ENCODE results near the gene ADAMTS17. TPM values are rescaled to one million over a fixed set of nuclear protein-coding genes. Genes with fewer than 3 reads are reported as not detected.

The ADAMTS17 gene
- total RNA-seq, 2 experiments from 2014 or later = 5.6 to 7.3 TPM

- peaks cover 3% of the 10 kb centered on the region for H3K27me3 Mint-ChIP-seq
- POLR2A ChIA-PET = interaction anchor here (1.0 to 4.1 kb wide), 4 partner anchors 7 to 411 kb away, joined by 4 to 22 read pairs (median 12); partner anchors contain the start of genes ASB7 and LINS1
- ATAC-seq (ENCODE audit: low read depth) (no peak), DNase-seq (no peak)
- H3K4me1 Mint-ChIP-seq = peaks cover 50% of the 10 kb centered on the region
- H3K36me3 Mint-ChIP-seq = no peaks in the 10 kb centered on the region
- H3K27ac Mint-ChIP-seq = no peak overlapping the region
- no peaks in the 10 kb centered on the region for H3K9me3 Mint-ChIP-seq
- peak overlapping the region; percentile 83 for H3K4me3 Mint-ChIP-seq
These were observed 4.4 kb downstream of the ADAMTS17 start for GRCh38 chr15:100337096-100338044.

- Mint-ChIP-seq H3K27ac (peak overlapping the region; percentile 67), H3K4me3 (no peak overlapping the region), H3K36me3 (peaks cover 1% of the 10 kb centered on the region), H3K9me3 (no peaks in the 10 kb centered on the region), H3K4me1 (peaks cover 59% of the 10 kb centered on the region), H3K27me3 (peaks cover 3% of the 10 kb centered on the region)
- POLR2A ChIA-PET = interaction anchor here (4.1 kb wide), 1 partner anchor 408 kb away, joined by 20 read pairs; no protein-coding TSS in a partner anchor
- ATAC-seq (ENCODE audit: low read depth) (no peak), DNase-seq (no peak)
These were observed 5.7 kb downstream of the ADAMTS17 start for GRCh38 chr15:100336061-100336460.

GRCh38 chr15:100335335-100335999 is 6.3 kb downstream of the ADAMTS17 start:
- peaks cover 65% of the 10 kb centered on the region for H3K4me1 Mint-ChIP-seq
- POLR2A ChIA-PET = no interaction called here

GRCh38 chr15:100334905-100335304 is 6.9 kb downstream of the ADAMTS17 start:
- peak overlapping the region; percentile 67 for H3K27ac Mint-ChIP-seq
- H3K4me1 Mint-ChIP-seq = peaks cover 68% of the 10 kb centered on the region
- ATAC-seq (ENCODE audit: low read depth) (no peak), DNase-seq (no peak)
- no peaks in the 10 kb centered on the region for H3K9me3 Mint-ChIP-seq
- POLR2A ChIA-PET = no interaction called here
- H3K4me3 Mint-ChIP-seq = peak overlapping the region; percentile 42
- peaks cover 1% of the 10 kb centered on the region for H3K36me3 Mint-ChIP-seq
- no peaks in the 10 kb centered on the region for H3K27me3 Mint-ChIP-seq

More at GRCh38 chr15:100335335-100335999, 6.3 kb downstream of the ADAMTS17 start:
- peaks cover 1% of the 10 kb centered on the region for H3K36me3 Mint-ChIP-seq
- H3K27ac Mint-ChIP-seq = peak overlapping the region; percentile 67
- ATAC-seq (ENCODE audit: low read depth) (no peak), DNase-seq (no peak)
- H3K27me3 Mint-ChIP-seq = peaks cover 3% of the 10 kb centered on the region
- no peaks in the 10 kb centered on the region for H3K9me3 Mint-ChIP-seq
- no peak overlapping the region for H3K4me3 Mint-ChIP-seq

GRCh38 chr15:100334456-100334855 is 7.3 kb downstream of the ADAMTS17 start:
- Mint-ChIP-seq H3K4me1 (peaks cover 71% of the 10 kb centered on the region), H3K27me3 (no peaks in the 10 kb centered on the region), H3K4me3 (peak overlapping the region; percentile 42), H3K36me3 (peaks cover 1% of the 10 kb centered on the region), H3K9me3 (no peaks in the 10 kb centered on the region), H3K27ac (peak overlapping the region; percentile 67)
- ATAC-seq (ENCODE audit: low read depth) (no peak), DNase-seq (no peak)
- POLR2A ChIA-PET = interaction anchor here (1.2 kb wide), 1 partner anchor 268 kb away, joined by 3 read pairs; the partner anchor contains the start of genes ASB7 and LINS1

GRCh38 chr15:100334015-100334414 is 7.8 kb downstream of the ADAMTS17 start:
- no peak for ATAC-seq (ENCODE audit: low read depth)
- no peaks in the 10 kb centered on the region for H3K27me3 Mint-ChIP-seq
- H3K9me3 Mint-ChIP-seq = no peaks in the 10 kb centered on the region
- H3K36me3 Mint-ChIP-seq = peaks cover 1% of the 10 kb centered on the region
- H3K4me3 Mint-ChIP-seq = no peak overlapping the region
- DNase-seq = no peak
- peak overlapping the region; percentile 63 for H3K27ac Mint-ChIP-seq
- peaks cover 74% of the 10 kb centered on the region for H3K4me1 Mint-ChIP-seq
- POLR2A ChIA-PET = interaction anchor here (1.2 kb wide), 1 partner anchor 268 kb away, joined by 3 read pairs; the partner anchor contains the start of genes ASB7 and LINS1

GRCh38 chr15:100333236-100333635 is 8.5 kb downstream of the ADAMTS17 start:
- no peaks in the 10 kb centered on the region for H3K27me3 Mint-ChIP-seq

GRCh38 chr15:100332721-100333120 is 9.1 kb downstream of the ADAMTS17 start:
- DNase-seq = no peak
- Mint-ChIP-seq H3K9me3 (no peaks in the 10 kb centered on the region), H3K27me3 (no peaks in the 10 kb centered on the region), H3K4me1 (peaks cover 73% of the 10 kb centered on the region), H3K36me3 (peaks cover 7% of the 10 kb centered on the region), H3K27ac (peak overlapping the region; percentile 24), H3K4me3 (no peak overlapping the region)
- POLR2A ChIA-PET = interaction anchor here (0.7 kb wide), 1 partner anchor 127 kb away, joined by 3 read pairs; no protein-coding TSS in a partner anchor
- ATAC-seq (ENCODE audit: low read depth) = no peak

More at GRCh38 chr15:100333236-100333635, 8.5 kb downstream of the ADAMTS17 start:
- POLR2A ChIA-PET = interaction anchor here (1.2 kb wide), 1 partner anchor 269 kb away, joined by 3 read pairs; the partner anchor contains the start of genes ASB7 and LINS1
- Mint-ChIP-seq H3K9me3 (no peaks in the 10 kb centered on the region), H3K4me1 (peaks cover 75% of the 10 kb centered on the region), H3K36me3 (peaks cover 6% of the 10 kb centered on the region), H3K27ac (peak overlapping the region; percentile 61), H3K4me3 (peak overlapping the region; percentile 35)
- DNase-seq (no peak), ATAC-seq (ENCODE audit: low read depth) (no peak)

- ATAC-seq (ENCODE audit: low read depth) (no peak), DNase-seq (no peak)
- H3K36me3 Mint-ChIP-seq = peaks cover 7% of the 10 kb centered on the region
- H3K4me3 Mint-ChIP-seq = no peak overlapping the region
- no peaks in the 10 kb centered on the region for H3K27me3 Mint-ChIP-seq
- POLR2A ChIA-PET = interaction anchor here (0.7 kb wide), 1 partner anchor 127 kb away, joined by 3 read pairs; no protein-coding TSS in a partner anchor
- peaks cover 72% of the 10 kb centered on the region for H3K4me1 Mint-ChIP-seq
- H3K9me3 Mint-ChIP-seq = no peaks in the 10 kb centered on the region
- peak overlapping the region; percentile 24 for H3K27ac Mint-ChIP-seq
These were observed 9.5 kb downstream of the ADAMTS17 start for GRCh38 chr15:100332231-100332630.

- Mint-ChIP-seq H3K4me3 (peak overlapping the region; percentile 74), H3K4me1 (peaks cover 69% of the 10 kb centered on the region), H3K27me3 (no peaks in the 10 kb centered on the region), H3K27ac (peak overlapping the region; percentile 95), H3K9me3 (no peaks in the 10 kb centered on the region), H3K36me3 (peaks cover 8% of the 10 kb centered on the region)
- DNase-seq (peak; percentile 59), ATAC-seq (ENCODE audit: low read depth) (peak; percentile 87)
- POLR2A ChIA-PET = interaction anchor here (0.7 to 2.3 kb wide), 10 partner anchors 8 to 402 kb away, joined by 3 to 22 read pairs (median 4); partner anchors contain the start of genes ADAMTS17, ASB7 and LINS1
These were observed 11.1 kb downstream of the ADAMTS17 start for GRCh38 chr15:100330629-100331215.

GRCh38 chr15:100330221-100330620 is 11.6 kb downstream of the ADAMTS17 start:
- DNase-seq = peak; percentile 70
- ATAC-seq (ENCODE audit: low read depth) = peak; percentile 70
- Mint-ChIP-seq H3K36me3 (peaks cover 11% of the 10 kb centered on the region), H3K4me1 (peaks cover 64% of the 10 kb centered on the region), H3K9me3 (no peaks in the 10 kb centered on the region), H3K27me3 (no peaks in the 10 kb centered on the region), H3K4me3 (peak overlapping the region; percentile 74), H3K27ac (peak overlapping the region; percentile 95)
- POLR2A ChIA-PET = interaction anchor here (1.0 to 2.3 kb wide), 9 partner anchors 8 to 401 kb away, joined by 3 to 22 read pairs (median 5); partner anchors contain the start of genes ADAMTS17, ASB7 and LINS1

GRCh38 chr15:100328796-100329195 is 13.0 kb downstream of the ADAMTS17 start:
- H3K27ac Mint-ChIP-seq = peak overlapping the region; percentile 95
- H3K4me1 Mint-ChIP-seq = peaks cover 50% of the 10 kb centered on the region
- H3K27me3 Mint-ChIP-seq = no peaks in the 10 kb centered on the region
- H3K36me3 Mint-ChIP-seq = peaks cover 11% of the 10 kb centered on the region
- no peak for DNase-seq
- POLR2A ChIA-PET = interaction anchor here (1.3 kb wide), 1 partner anchor 9 kb away, joined by 3 read pairs; no protein-coding TSS in a partner anchor
- ATAC-seq (ENCODE audit: low read depth) = no peak
- no peaks in the 10 kb centered on the region for H3K9me3 Mint-ChIP-seq
- H3K4me3 Mint-ChIP-seq = peak overlapping the region; percentile 74
